ENCODE data around the gene CXXC5.

Gene CXXC5

GRCh38 chr5:139664086-139664693 lies 16.0 kb downstream of the CXXC5 start:
- H3K27ac ChIP-seq: no peak overlapping the region; the same call in 1 of the 2 replicates
- no peak overlapping the region for H3K9ac ChIP-seq

DNA sequence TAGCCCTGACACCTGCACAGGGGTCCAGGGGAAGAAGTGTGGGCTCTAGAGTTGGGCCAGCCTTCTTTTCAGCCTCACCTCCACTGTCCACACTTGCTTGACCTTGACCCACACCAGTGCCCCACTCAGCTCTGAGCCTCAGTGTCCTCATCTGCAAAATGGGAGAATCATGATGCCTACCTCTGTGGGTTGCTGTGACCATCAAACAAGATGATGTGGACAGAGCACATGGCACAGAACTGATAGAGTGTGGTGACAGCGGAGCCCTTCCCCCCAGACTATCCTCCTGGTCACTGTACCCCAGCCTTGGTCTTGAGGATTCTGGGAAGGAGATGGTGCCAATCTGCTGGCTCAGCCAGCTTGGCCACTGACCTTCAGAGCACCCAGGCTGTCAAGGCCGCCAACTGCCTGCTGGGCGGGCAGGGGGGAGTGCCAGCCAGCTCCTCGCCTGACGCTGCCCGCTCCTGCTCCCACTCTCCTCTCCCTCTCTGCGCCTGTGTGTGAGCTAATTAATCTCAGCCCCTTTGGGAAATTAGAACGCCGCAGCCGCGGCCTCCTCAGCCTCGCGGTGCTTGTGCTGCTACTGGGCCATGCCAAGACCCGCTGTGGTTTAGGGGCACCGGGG lies 16.7 kb downstream of the CXXC5 start:
- Histone ChIP-seq H2AFZ (ENCODE audit: low read depth) (no peak overlapping the region), H4K20me1 (ENCODE audit: insufficient read depth) (0 out of 2 replicates have a peak, but pooled peaks cover 23% of the 10 kb centered on the region), H3K4me2 (no peak overlapping the region), H3K27ac (no peak overlapping the region; the same call in 1 of the 2 replicates), H3K27me3 (ENCODE audit: insufficient read depth, low read depth) (no peaks in the 10 kb centered on the region), H3K79me2 (ENCODE audit: insufficient read depth, low read depth) (peaks cover 95% of the 10 kb centered on the region), H3K36me3 (ENCODE audit: insufficient read depth) (no peaks in the 10 kb centered on the region), H3K4me1 (ENCODE audit: low read depth, poor library complexity, severe bottlenecking) (peaks cover 62% of the 10 kb centered on the region), H3K4me3 (IDR thresholded peaks at IDR 0.05; ENCODE audit: insufficient read depth, low read depth, low read length) (no peak overlapping the region), H3K9ac (no peak overlapping the region)
- no peak for TF ChIP-seq CTCF (conservative IDR thresholded peaks at IDR 0.05; ENCODE audit: low read depth, low read length)

More at GRCh38 chr5:139664086-139664693, 16.0 kb downstream of the CXXC5 start:
- no peak for TF ChIP-seq CTCF (conservative IDR thresholded peaks at IDR 0.05; ENCODE audit: low read depth, low read length)
- no peak overlapping the region for H3K4me3 ChIP-seq (IDR thresholded peaks at IDR 0.05; ENCODE audit: insufficient read depth, low read depth, low read length)
- no peak overlapping the region for H3K4me2 ChIP-seq
- H3K36me3 ChIP-seq (ENCODE audit: insufficient read depth): no peaks in the 10 kb centered on the region
- H3K79me2 ChIP-seq (ENCODE audit: insufficient read depth, low read depth): peaks cover 97% of the 10 kb centered on the region
- H3K27me3 ChIP-seq (ENCODE audit: insufficient read depth, low read depth): no peaks in the 10 kb centered on the region
- H3K4me1 ChIP-seq (ENCODE audit: low read depth, poor library complexity, severe bottlenecking): peaks cover 62% of the 10 kb centered on the region
- 0 out of 2 replicates have a peak, but pooled peaks cover 23% of the 10 kb centered on the region for H4K20me1 ChIP-seq (ENCODE audit: insufficient read depth)
- H2AFZ ChIP-seq (ENCODE audit: low read depth): no peak overlapping the region

- peak overlapping the region; percentile 92; the same call in 1 of the 2 replicates for H3K27ac ChIP-seq
- no peaks in the 10 kb centered on the region for H3K36me3 ChIP-seq (ENCODE audit: insufficient read depth)
- peaks cover 64% of the 10 kb centered on the region for H3K4me1 ChIP-seq (ENCODE audit: low read depth, poor library complexity, severe bottlenecking)
- 0 out of 2 replicates have a peak, but pooled peaks cover 19% of the 10 kb centered on the region for H4K20me1 ChIP-seq (ENCODE audit: insufficient read depth)
- H3K27me3 ChIP-seq (ENCODE audit: insufficient read depth, low read depth): no peaks in the 10 kb centered on the region
- H2AFZ ChIP-seq (ENCODE audit: low read depth): no peak overlapping the region
- H3K9ac ChIP-seq: no peak overlapping the region
- no peak overlapping the region for H3K4me3 ChIP-seq (IDR thresholded peaks at IDR 0.05; ENCODE audit: insufficient read depth, low read depth, low read length)
- no peak overlapping the region for H3K4me2 ChIP-seq
- no peak for TF ChIP-seq CTCF (conservative IDR thresholded peaks at IDR 0.05; ENCODE audit: low read depth, low read length)
- H3K79me2 ChIP-seq (ENCODE audit: insufficient read depth, low read depth): peaks cover 88% of the 10 kb centered on the region
Observed at GRCh38 chr5:139665626-139666025, 17.5 kb downstream of the CXXC5 start.

DNA sequence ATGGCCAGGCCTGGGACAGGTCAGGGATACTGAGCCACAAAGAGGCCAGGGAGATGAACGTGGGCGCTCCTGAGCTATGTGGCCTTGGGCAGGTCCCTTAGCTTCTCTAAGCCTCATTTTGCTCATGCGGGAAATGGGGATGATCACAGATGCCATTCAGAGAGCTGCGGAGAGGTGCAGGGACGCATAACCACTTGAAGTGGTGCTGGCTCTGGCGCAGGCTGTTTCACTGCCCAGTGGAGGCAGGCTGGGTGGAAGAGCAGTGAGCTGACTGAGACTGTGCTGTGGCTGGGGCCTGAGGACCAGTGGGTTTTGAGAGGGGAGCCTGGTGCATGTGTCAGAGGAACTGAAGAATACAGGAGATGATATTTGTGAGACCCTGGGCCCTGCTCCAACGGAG lies 18.4 kb downstream of the CXXC5 start:
- Histone ChIP-seq H3K79me2 (ENCODE audit: insufficient read depth, low read depth) (peaks cover 88% of the 10 kb centered on the region), H4K20me1 (ENCODE audit: insufficient read depth) (0 out of 2 replicates have a peak, but pooled peaks cover 19% of the 10 kb centered on the region), H2AFZ (ENCODE audit: low read depth) (no peak overlapping the region), H3K9ac (no peak overlapping the region; the same call in 1 of the 2 replicates), H3K4me2 (peak overlapping the region; percentile 100; the same call in 1 of the 2 replicates), H3K4me3 (IDR thresholded peaks at IDR 0.05; ENCODE audit: insufficient read depth, low read depth, low read length) (no peak overlapping the region), H3K36me3 (ENCODE audit: insufficient read depth) (no peaks in the 10 kb centered on the region), H3K27me3 (ENCODE audit: insufficient read depth, low read depth) (no peaks in the 10 kb centered on the region), H3K27ac (peak overlapping the region; percentile 92; the same call in 1 of the 2 replicates), H3K4me1 (ENCODE audit: low read depth, poor library complexity, severe bottlenecking) (peaks cover 73% of the 10 kb centered on the region)
- no peak for TF ChIP-seq CTCF (conservative IDR thresholded peaks at IDR 0.05; ENCODE audit: low read depth, low read length)

Data from KMS-11 (cell line).